Testis (tissue), 2 donors: ENCODE data around the gene GTPBP6.

Experiments
- CTCF ChIP-seq, 3 experiments: fragments of 450-650 bp in 2 of 3; fragments of 200-600 bp in 1 of 3; sonication (generic) in 1 of 3; IDR thresholded peaks; one replicate each; pipeline ENCODE4 v1.5.1; 2016 to 2019; ENCODE audit warnings: antibody characterized with exemption in 3 of 3, mild to moderate bottlenecking in 2 of 3, moderate library complexity in 1 of 3
- POLR2A ChIP-seq: fragments of 450-650 bp; IDR thresholded peaks from one replicate; pipeline ENCODE4 v1.6.1; 2017; ENCODE audit warnings: antibody characterized with exemption, mild to moderate bottlenecking, moderate library complexity

GRCh38 chrX:350148-350533 is 31.5 kb upstream of the GTPBP6 start:
- TF ChIP-seq CTCF (IDR thresholded peaks at IDR 0.05) (no peak), POLR2A (no peak)
